HTR-8/SVneo (cell line): Measurements from ENCODE around the gene VAC14.
"Not testable (repeated sequence)": the region's sequence is repeated elsewhere in the genome, so short reads cannot be mapped to it uniquely, and the experiment has no call there.

ENCODE experiments used
- DNase-seq: peaks from one replicate; pipeline ENCODE4 v3.0.0; 2011; ENCODE audit warnings: low spot score, mixed read lengths; ENCODE audit not compliant: insufficient read length
- FAIRE-seq: peaks from 2 replicates; lab custom pipeline; 2011; peaks lifted over from hg19 to GRCh38; lab: Jason Lieb, UNC

Gene VAC14

GRCh38 chr16:70675851-70676513 is 125.0 kb downstream of the VAC14 start:
- DNase-seq (no peak), FAIRE-seq (no peak)

- FAIRE-seq (no peak), DNase-seq (no peak)
These were observed 126.5 kb downstream of the VAC14 start for GRCh38 chr16:70674221-70675014.

GRCh38 chr16:70670938-70671337 is 130.0 kb downstream of the VAC14 start:
- not testable (repeated sequence) for FAIRE-seq, DNase-seq

- FAIRE-seq (no peak), DNase-seq (no peak)
These were observed 130.8 kb downstream of the VAC14 start for GRCh38 chr16:70670175-70670574.

- no peak for FAIRE-seq
- DNase-seq: no peak
These were observed 134.9 kb downstream of the VAC14 start for GRCh38 chr16:70665806-70666735.

- FAIRE-seq (no peak), DNase-seq (no peak)
These were observed 135.8 kb downstream of the VAC14 start for GRCh38 chr16:70665113-70665694.

GRCh38 chr16:70664325-70665112 is 136.4 kb downstream of the VAC14 start:
- no peak for DNase-seq
- no peak for FAIRE-seq

GRCh38 chr16:70663524-70664324 is 137.2 kb downstream of the VAC14 start:
- FAIRE-seq (no peak), DNase-seq (no peak)

- DNase-seq: no peak
- no peak for FAIRE-seq
These were observed 137.9 kb downstream of the VAC14 start for GRCh38 chr16:70662991-70663523.

- DNase-seq (no peak), FAIRE-seq (no peak)
These were observed 138.9 kb downstream of the VAC14 start for GRCh38 chr16:70661918-70662641.

- DNase-seq: no peak
- FAIRE-seq: no peak
These were observed 139.4 kb downstream of the VAC14 start for GRCh38 chr16:70661534-70661917.

GRCh38 chr16:70660672-70661350 is 140.1 kb downstream of the VAC14 start:
- FAIRE-seq: no peak
- no peak for DNase-seq

GRCh38 chr16:70659953-70660671 is 140.8 kb downstream of the VAC14 start:
- FAIRE-seq (peak; percentile 36), DNase-seq (no peak)

GRCh38 chr16:70659546-70659945 is 141.4 kb downstream of the VAC14 start:
- no peak for DNase-seq
- no peak for FAIRE-seq

GRCh38 chr16:70658921-70659320 is 142.0 kb downstream of the VAC14 start:
- DNase-seq (no peak), FAIRE-seq (no peak)

- FAIRE-seq: no peak
- no peak for DNase-seq
These were observed 143.0 kb downstream of the VAC14 start for GRCh38 chr16:70657956-70658355.
